Astrocyte (in vitro differentiated cells and primary cell): ENCODE data around the gene BCAS1. TPM values are rescaled to one million over a fixed set of nuclear protein-coding genes. Genes with fewer than 3 reads are reported as not detected.

ENCODE experiments used
- DNase-seq: peaks from one replicate; pipeline ENCODE4 v3.0.0-alpha.2; 2010; ENCODE audit warnings: low read depth
- FAIRE-seq: peaks from 2 replicates; lab custom pipeline; 2011; peaks lifted over from hg19 to GRCh38; lab: Jason Lieb, UNC
- H2AFZ ChIP-seq: 2 replicates; pipeline ENCODE4 v1.6.0; 2012; ENCODE audit warnings: low read depth, low read length, inconsistent platforms
- H3K27ac ChIP-seq: 2 replicates; pipeline ENCODE4 v1.5.1; 2011; ENCODE audit warnings: low read depth, low read length, inconsistent platforms
- H3K27me3 ChIP-seq: 2 replicates; pipeline ENCODE4 v1.6.0; 2011; ENCODE audit warnings: low read length, inconsistent platforms; ENCODE audit not compliant: insufficient read depth
- H3K36me3 ChIP-seq: 2 replicates; pipeline ENCODE4 v1.5.1; 2011; ENCODE audit warnings: low read length, inconsistent platforms; ENCODE audit not compliant: insufficient read depth
- H3K4me1 ChIP-seq: 2 replicates; pipeline ENCODE4 v1.5.1; 2011; ENCODE audit warnings: low read length, inconsistent platforms; ENCODE audit not compliant: insufficient read depth
- H3K4me2 ChIP-seq: 2 replicates; pipeline ENCODE4 v1.6.0; 2012; ENCODE audit warnings: low read length, inconsistent platforms
- H3K4me3 ChIP-seq: 2 replicates; pipeline ENCODE4 v1.5.1; 2011; ENCODE audit warnings: low read depth, mild to moderate bottlenecking, low read length, inconsistent platforms; ENCODE audit not compliant: insufficient read depth
- H3K79me2 ChIP-seq: 2 replicates; pipeline ENCODE4 v1.6.0; 2012; ENCODE audit warnings: mild to moderate bottlenecking, low read length, inconsistent platforms; ENCODE audit not compliant: insufficient read depth
- H3K9ac ChIP-seq: 2 replicates; pipeline ENCODE4 v1.6.0; 2012; ENCODE audit warnings: mild to moderate bottlenecking, low read length, inconsistent platforms
- H3K9me3 ChIP-seq: 2 replicates; pipeline ENCODE4 v1.5.1; 2012; ENCODE audit warnings: low read depth, mild to moderate bottlenecking, low read length, inconsistent platforms; ENCODE audit not compliant: insufficient read depth
- H4K20me1 ChIP-seq: 2 replicates; pipeline ENCODE4 v1.6.0; 2012; ENCODE audit warnings: low read length, inconsistent platforms; ENCODE audit not compliant: insufficient read depth
- H3K27ac Mint-ChIP-seq: one replicate; pipeline ENCODE4 v1.8.0; 2021; ENCODE audit warnings: mild to moderate bottlenecking, mixed read lengths; ENCODE audit not compliant: unreplicated experiment
- H3K27me3 Mint-ChIP-seq: one replicate; pipeline ENCODE4 v1.8.0; 2021; ENCODE audit warnings: low read depth, mixed read lengths; ENCODE audit not compliant: unreplicated experiment
- H3K36me3 Mint-ChIP-seq: one replicate; pipeline ENCODE4 v1.8.0; 2021; ENCODE audit warnings: low read depth, mixed read lengths; ENCODE audit not compliant: unreplicated experiment
- H3K4me1 Mint-ChIP-seq: one replicate; pipeline ENCODE4 v1.8.0; 2021; ENCODE audit warnings: low read depth, mixed read lengths; ENCODE audit not compliant: unreplicated experiment
- H3K4me3 Mint-ChIP-seq: one replicate; pipeline ENCODE4 v1.8.0; 2021; ENCODE audit warnings: mild to moderate bottlenecking, moderate library complexity, mixed read lengths; ENCODE audit not compliant: unreplicated experiment
- H3K9me3 Mint-ChIP-seq: one replicate; pipeline ENCODE4 v1.8.0; 2021; ENCODE audit warnings: mild to moderate bottlenecking, mixed read lengths; ENCODE audit not compliant: unreplicated experiment
- CTCF ChIP-seq: IDR thresholded peaks from 2 replicates; pipeline ENCODE4 v1.5.1; 2011; ENCODE audit warnings: low read depth, mild to moderate bottlenecking, inconsistent platforms, low read length, moderate library complexity; ENCODE audit not compliant: insufficient read depth
- EZH2 ChIP-seq: IDR thresholded peaks from 2 replicates; pipeline ENCODE4 v1.6.1; 2012; ENCODE audit warnings: mild to moderate bottlenecking, low read length, inconsistent platforms; ENCODE audit not compliant: insufficient read depth
- total RNA-seq: library from RNA; stranded (reverse); gene quantifications from 2 replicates; pipeline ENCODE4 v1.2.1, GENCODE V29; 2021

Gene BCAS1
- total RNA-seq, 1 donor from 2014 or later: not detected

GRCh38 chr20:53896647-53897046, 173.7 kb downstream of the BCAS1 start:
- no peaks in the 10 kb centered on the region for H3K9me3 ChIP-seq
- H3K4me2 ChIP-seq: no peak overlapping the region
- Mint-ChIP-seq H3K27ac (no peak overlapping the region), H3K27me3 (no peaks in the 10 kb centered on the region), H3K4me1 (peaks cover 32% of the 10 kb centered on the region), H3K9me3 (no peaks in the 10 kb centered on the region), H3K4me3 (no peak overlapping the region), H3K36me3 (no peaks in the 10 kb centered on the region)
- DNase-seq: no peak
- no peaks in the 10 kb centered on the region for H3K36me3 ChIP-seq
- no peaks in the 10 kb centered on the region for H3K27me3 ChIP-seq
- no peak overlapping the region for H3K27ac ChIP-seq
- H3K4me3 ChIP-seq: no peak overlapping the region
- no peak overlapping the region for H3K9ac ChIP-seq
- TF ChIP-seq EZH2 (no peak), CTCF (no peak)
- no peak overlapping the region for H2AFZ ChIP-seq
- no peaks in the 10 kb centered on the region for H3K79me2 ChIP-seq
- FAIRE-seq: no peak
- no peaks in the 10 kb centered on the region for H4K20me1 ChIP-seq
- H3K4me1 ChIP-seq: peaks cover 38% of the 10 kb centered on the region

GRCh38 chr20:53896041-53896440, 174.4 kb downstream of the BCAS1 start:
- H3K4me3 Mint-ChIP-seq: no peak overlapping the region
- H3K9me3 ChIP-seq: no peaks in the 10 kb centered on the region
- H4K20me1 ChIP-seq: no peaks in the 10 kb centered on the region
- TF ChIP-seq CTCF: no peak
- no peak for TF ChIP-seq EZH2
- H3K36me3 ChIP-seq: no peaks in the 10 kb centered on the region
- no peaks in the 10 kb centered on the region for H3K9me3 Mint-ChIP-seq
- no peak overlapping the region for H2AFZ ChIP-seq
- H3K27ac ChIP-seq: no peak overlapping the region
- H3K4me1 Mint-ChIP-seq: peaks cover 29% of the 10 kb centered on the region
- DNase-seq (no peak), FAIRE-seq (no peak)
- H3K27me3 Mint-ChIP-seq: no peaks in the 10 kb centered on the region
- H3K79me2 ChIP-seq: no peaks in the 10 kb centered on the region
- H3K36me3 Mint-ChIP-seq: no peaks in the 10 kb centered on the region
- H3K27me3 ChIP-seq: no peaks in the 10 kb centered on the region
- H3K4me1 ChIP-seq: peaks cover 33% of the 10 kb centered on the region
- no peak overlapping the region for H3K4me3 ChIP-seq
- no peak overlapping the region for H3K4me2 ChIP-seq
- no peak overlapping the region for H3K9ac ChIP-seq
- no peak overlapping the region for H3K27ac Mint-ChIP-seq

GRCh38 chr20:53895385-53895755, 175.0 kb downstream of the BCAS1 start:
- no peak overlapping the region for H2AFZ ChIP-seq
- no peaks in the 10 kb centered on the region for H3K36me3 ChIP-seq
- no peak overlapping the region for H3K4me3 ChIP-seq
- no peak overlapping the region for H3K4me3 Mint-ChIP-seq
- H3K36me3 Mint-ChIP-seq: no peaks in the 10 kb centered on the region
- no peaks in the 10 kb centered on the region for H3K27me3 ChIP-seq
- FAIRE-seq (no peak), DNase-seq (no peak)
- H3K27me3 Mint-ChIP-seq: no peaks in the 10 kb centered on the region
- H3K4me2 ChIP-seq: no peak overlapping the region
- peaks cover 22% of the 10 kb centered on the region for H3K4me1 Mint-ChIP-seq
- no peaks in the 10 kb centered on the region for H4K20me1 ChIP-seq
- H3K9me3 Mint-ChIP-seq: no peaks in the 10 kb centered on the region
- no peaks in the 10 kb centered on the region for H3K9me3 ChIP-seq
- H3K9ac ChIP-seq: no peak overlapping the region
- no peak overlapping the region for H3K27ac ChIP-seq
- H3K27ac Mint-ChIP-seq: no peak overlapping the region
- TF ChIP-seq EZH2 (no peak), CTCF (no peak)
- H3K79me2 ChIP-seq: no peaks in the 10 kb centered on the region
- H3K4me1 ChIP-seq: peaks cover 26% of the 10 kb centered on the region
